Transverse colon (tissue), 4 donors: ENCODE measurements around the gene RASL10A. TPM values are rescaled to one million over a fixed set of nuclear protein-coding genes. Genes with fewer than 3 reads are reported as not detected.

Source experiments
- DNase-seq: peaks from one replicate; pipeline ENCODE4 v3.0.0-alpha.2; 2019
- H3K27ac ChIP-seq, 4 donors: fragments of 200-600 bp; sonication (generic); 2 replicates each; pipeline ENCODE4 v1.5.1; 2016 to 2018; ENCODE audit warnings: inconsistent platforms in 4 of 4
- H3K27me3 ChIP-seq: fragments of 200-600 bp; sonication (generic); 2 replicates; pipeline ENCODE4 v1.5.1; 2017; ENCODE audit warnings: inconsistent platforms
- H3K36me3 ChIP-seq, 4 donors: fragments of 200-600 bp; sonication (generic); 2 replicates each; pipeline ENCODE4 v1.5.1; 2017 to 2019; ENCODE audit warnings: inconsistent platforms in 4 of 4
- H3K4me1 ChIP-seq, 4 donors: fragments of 200-600 bp; sonication (generic); 2 replicates each; pipeline ENCODE4 v1.5.1; 2017 to 2020; ENCODE audit warnings: inconsistent platforms in 4 of 4
- H3K4me3 ChIP-seq, 4 donors: fragments of 200-600 bp; sonication (generic); 1 replicate in 1 of 4; 2 replicates in 3 of 4; pipeline versions ENCODE4 v1.5.1 to v1.6.1; 2017 to 2019; ENCODE audit warnings: inconsistent platforms in 4 of 4
- H3K9me3 ChIP-seq, 2 donors: fragments of 200-600 bp; sonication (generic); 2 replicates each; pipeline ENCODE4 v1.5.1; 2017 to 2019; ENCODE audit warnings: inconsistent platforms in 2 of 2
- CTCF ChIP-seq, 5 experiments: fragments of 200-600 bp in 3 of 5; fragments of 450-650 bp in 2 of 5; sonication (generic) in 3 of 5; IDR thresholded peaks; 1 replicate in 2 of 5; 2 replicates in 3 of 5; pipeline ENCODE4 v1.5.1; 2016 to 2017; ENCODE audit warnings: antibody characterized with exemption in 5 of 5, inconsistent platforms in 3 of 5, mild to moderate bottlenecking in 2 of 5, moderate library complexity in 1 of 5
- EP300 ChIP-seq: sonication (generic); formaldehyde crosslinking; IDR thresholded peaks from one replicate; pipeline ENCODE4 v1.6.1; 2017; ENCODE audit warnings: antibody characterized with exemption, low read depth
- POLR2A ChIP-seq: fragments of 450-650 bp; IDR thresholded peaks from one replicate; pipeline ENCODE4 v1.6.1; 2016; ENCODE audit warnings: antibody characterized with exemption, mild to moderate bottlenecking, moderate library complexity
- POLR2AphosphoS5 ChIP-seq, 3 donors: sonication (generic); formaldehyde crosslinking; IDR thresholded peaks; one replicate each; pipeline ENCODE4 v1.6.1; 2016; ENCODE audit warnings: antibody characterized with exemption in 3 of 3
- WGBS, 2 donors: methylation state at CpG; one replicate each; pipeline ENCODE4 v1.1.5; 2018; ENCODE audit warnings: low coverage in 1 of 2; 5-methylcytosine and 5-hydroxymethylcytosine counted together
- in situ Hi-C, 4 donors: fragments of 200-750 bp; cut with MboI; loops; one replicate each; pipeline versions ENCODE4 v1.15.0 to v1.15.1; 2017; ENCODE audit warnings: low sequenced_read_pairs in 3 of 4, low pct_ligation_motif_present in 1 of 4, low pct_unique_long_range_greater_than_20kb in 1 of 4
- intact Hi-C: fragments of 100-400 bp; cut with DNase I; formaldehyde crosslinking; loops from one replicate; pipeline ENCODE4 v1.15.1; 2023; ENCODE audit warnings: low total_unique reads
- total RNA-seq, 4 donors: library from RNA; depleted of rRNA; stranded (reverse); fragments of >200 nt; gene quantifications; one replicate each; pipeline ENCODE4 v1.1.0, GENCODE V29; 2016

Gene RASL10A
- total RNA-seq, 4 donors from 2014 or later, result 1.2 to 5.0 (median 2.4) TPM; not detected in 1

- Histone ChIP-seq H3K36me3 (peaks cover 0 to 48% (median 12%) of the 10 kb centered on the region in 4 donors), H3K4me1 (peaks cover 0 to 5% (median under 1%) of the 10 kb centered on the region in 4 donors), H3K9me3 (no peaks in the 10 kb centered on the region), H3K27ac (no peak overlapping the region), H3K27me3 (no peaks in the 10 kb centered on the region), H3K4me3 (no peak overlapping the region)
- WGBS, 2 donors, result 93% methylated on average over 25 of the region's 25 CpGs; no CpG with 5 or more reads in 1 of the 2 donors
- no peak for TF ChIP-seq CTCF (IDR thresholded peaks at IDR 0.05)
- no peak for TF ChIP-seq POLR2AphosphoS5 (IDR thresholded peaks at IDR 0.05)
- no peak for TF ChIP-seq POLR2A
- TF ChIP-seq EP300, result no peak
- intact Hi-C loops (no loop called here), in situ Hi-C loops (no loop called here)
- DNase-seq, result no peak
These were observed 25.8 kb upstream of the RASL10A start for GRCh38 chr22:29341056-29341848.

- Histone ChIP-seq H3K36me3 (peaks cover 0 to 48% (median 12%) of the 10 kb centered on the region in 4 donors), H3K27ac (no peak overlapping the region)
These were observed 25.1 kb upstream of the RASL10A start for GRCh38 chr22:29340566-29340965.

DNA sequence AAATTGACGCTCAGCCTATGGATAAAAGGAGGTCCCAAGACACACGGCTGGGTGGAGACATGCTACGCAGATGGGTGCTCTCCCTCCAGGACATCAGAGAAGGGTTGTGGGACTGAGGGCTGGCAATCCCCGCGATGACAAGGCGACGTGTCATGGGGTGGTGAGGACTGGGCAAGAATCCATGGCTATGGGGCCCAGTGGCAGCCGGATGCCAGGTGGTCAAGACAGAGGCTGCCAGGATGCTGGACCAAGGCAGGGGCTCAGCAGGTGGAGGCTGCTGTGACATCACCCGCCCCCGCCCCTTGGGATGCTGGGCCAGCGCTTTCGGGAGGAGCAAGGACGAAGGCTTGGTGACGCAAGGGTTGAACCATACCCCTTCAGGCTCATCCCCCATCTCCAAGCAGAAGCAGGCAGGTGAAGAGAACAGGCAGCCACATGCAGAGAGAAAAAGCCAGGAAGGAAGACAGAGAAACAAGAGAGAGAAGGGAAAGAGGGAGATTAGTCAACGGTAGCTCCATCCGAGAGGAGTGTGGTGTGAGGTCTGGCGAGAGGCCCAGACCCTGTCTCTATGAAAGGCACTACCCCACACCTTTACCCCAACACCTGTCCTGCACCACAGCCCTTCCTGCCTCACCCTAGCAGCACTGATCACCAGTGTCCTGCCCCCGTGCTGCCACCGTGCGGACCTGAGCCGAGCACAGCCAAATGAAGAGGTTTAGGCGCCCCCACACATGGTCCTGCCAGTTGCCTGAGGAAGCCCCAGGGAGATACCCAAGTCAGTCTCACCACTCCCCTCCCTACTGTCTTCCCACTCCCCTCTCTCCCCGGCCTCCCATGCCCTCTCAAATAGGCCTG lies 24.1 kb upstream of the RASL10A start:
- no peak for TF ChIP-seq EP300
- TF ChIP-seq CTCF (IDR thresholded peaks at IDR 0.05), result no peak
- DNase-seq, result no peak
- no peak overlapping the region for H3K4me3 ChIP-seq
- H3K27ac ChIP-seq, result no peak overlapping the region
- H3K36me3 ChIP-seq, result peaks cover 0 to 50% (median 12%) of the 10 kb centered on the region in 4 donors
- in situ Hi-C loops (no loop called here), intact Hi-C loops (no loop called here)
- H3K9me3 ChIP-seq, result no peaks in the 10 kb centered on the region
- WGBS, 2 donors, result 91 to 100% methylated on average over 2 to 23 of the region's 23 CpGs
- peaks cover 0 to 1% (median 0%) of the 10 kb centered on the region in 4 donors for H3K4me1 ChIP-seq
- H3K27me3 ChIP-seq, result no peaks in the 10 kb centered on the region

More at GRCh38 chr22:29340566-29340965, 25.1 kb upstream of the RASL10A start:
- no peaks in the 10 kb centered on the region for H3K27me3 ChIP-seq
- intact Hi-C loops, result no loop called here
- H3K4me3 ChIP-seq, result no peak overlapping the region
- TF ChIP-seq EP300, result no peak
- no peak for TF ChIP-seq CTCF (IDR thresholded peaks at IDR 0.05)
- TF ChIP-seq POLR2AphosphoS5 (IDR thresholded peaks at IDR 0.05), result no peak
- TF ChIP-seq POLR2A, result no peak
- in situ Hi-C loops, result no loop called here
- H3K9me3 ChIP-seq, result no peaks in the 10 kb centered on the region
- H3K4me1 ChIP-seq, result peaks cover 0 to 5% (median 0%) of the 10 kb centered on the region in 4 donors
- 96% methylated on average over 8 of the region's 8 CpGs; no CpG with 5 or more reads in 1 of the 2 donors for WGBS, 2 donors
- no peak for DNase-seq

- Histone ChIP-seq H3K4me3 (no peak overlapping the region), H3K27ac (no peak overlapping the region), H3K36me3 (peaks cover 0 to 51% (median 12%) of the 10 kb centered on the region in 4 donors), H3K27me3 (no peaks in the 10 kb centered on the region), H3K9me3 (no peaks in the 10 kb centered on the region), H3K4me1 (no peaks in the 10 kb centered on the region)
- WGBS, 2 donors, result 87 to 88% methylated on average over 3 to 6 of the region's 6 CpGs
- intact Hi-C loops (no loop called here), in situ Hi-C loops (no loop called here)
- TF ChIP-seq EP300 (no peak), POLR2A (no peak), POLR2AphosphoS5 (IDR thresholded peaks at IDR 0.05) (no peak), CTCF (IDR thresholded peaks at IDR 0.05) (no peak)
- no peak for DNase-seq
These were observed 22.9 kb upstream of the RASL10A start for GRCh38 chr22:29338398-29338797.
